Kidney tubule cell (primary cell): ENCODE data around the gene UNC5C.
A peak's percentile ranks its signal among the peaks of the same experiment; 100 is the strongest.

Experiments used
- DNase-seq: peaks from one replicate; pipeline ENCODE4 v3.0.0-alpha.2; 2018; ENCODE audit warnings: low spot score

UNC5C gene

DNA sequence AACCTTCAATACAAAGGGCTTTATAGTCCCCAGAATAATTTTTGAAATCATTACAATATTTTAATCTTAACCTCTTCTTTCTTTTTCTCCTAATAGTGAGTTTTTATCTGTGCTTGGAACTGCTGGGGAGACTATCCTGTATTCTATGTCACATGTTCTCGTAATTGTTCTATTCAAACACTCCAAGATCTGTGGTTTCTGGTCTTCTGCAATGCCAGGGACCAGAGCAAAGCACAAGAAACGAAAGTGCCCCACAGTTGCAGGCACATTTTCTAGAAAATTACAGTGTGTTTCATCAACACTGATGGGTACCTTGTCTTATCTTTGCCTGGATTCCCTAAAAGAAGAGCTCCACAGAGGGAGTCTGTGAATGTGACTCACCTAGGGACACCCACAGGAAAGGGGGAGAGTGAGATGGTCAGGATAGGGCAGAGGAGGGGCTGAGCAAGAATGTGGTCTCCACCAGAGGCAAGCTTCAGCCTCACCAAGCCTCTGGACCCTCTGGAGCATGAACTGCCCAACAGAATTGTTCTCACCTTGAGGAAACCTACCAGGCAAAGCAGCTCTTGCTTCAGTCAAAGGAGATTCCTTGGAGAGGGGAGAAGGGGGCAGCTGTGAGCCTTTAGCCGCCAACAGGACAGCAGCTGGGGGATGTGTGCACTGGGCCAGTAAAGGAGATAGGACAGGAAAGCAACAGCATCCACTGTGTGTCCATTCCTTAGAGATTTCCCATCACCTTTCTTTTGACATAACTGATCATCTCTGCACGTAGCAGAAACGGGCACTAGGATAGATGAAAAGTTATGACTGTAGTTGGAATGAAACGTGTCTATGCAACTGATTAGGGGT lies 25.9 kb downstream of the UNC5C start:
- DNase-seq: no peak

DNA sequence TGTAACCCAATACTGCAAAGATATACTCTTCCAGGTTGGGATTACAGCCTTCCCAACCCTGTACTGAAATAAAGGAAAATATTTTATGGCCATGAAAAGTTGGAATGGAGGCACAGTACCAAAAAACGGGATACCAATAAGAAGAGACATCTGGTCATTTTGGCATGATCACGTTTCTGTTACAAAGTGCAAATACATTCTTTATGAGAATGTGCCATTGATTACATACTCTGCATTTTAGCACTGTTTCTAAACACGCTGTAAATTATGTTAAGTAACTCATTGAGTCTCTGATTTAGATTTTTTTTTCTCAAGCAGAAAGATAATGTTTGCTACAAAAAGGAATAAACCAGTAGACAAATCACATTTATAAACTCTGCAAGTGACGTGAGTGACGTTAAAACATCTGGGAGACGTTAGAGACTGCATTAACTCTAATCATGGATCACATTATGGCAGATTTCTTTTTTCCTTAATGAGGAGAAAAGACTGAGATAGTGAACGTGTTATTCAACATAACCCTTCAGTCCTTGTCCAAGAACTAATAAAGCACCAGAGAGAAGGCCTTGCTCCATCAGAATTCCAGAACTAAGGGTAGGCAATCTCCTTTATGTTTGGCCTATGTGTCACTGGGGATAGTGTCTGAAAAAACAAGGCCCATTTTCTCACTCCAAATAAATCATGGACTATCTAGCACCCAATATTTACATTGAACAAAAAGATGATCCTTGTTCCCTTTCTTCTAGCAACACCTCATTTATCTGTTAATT lies 31.0 kb downstream of the UNC5C start:
- no peak for DNase-seq

DNA sequence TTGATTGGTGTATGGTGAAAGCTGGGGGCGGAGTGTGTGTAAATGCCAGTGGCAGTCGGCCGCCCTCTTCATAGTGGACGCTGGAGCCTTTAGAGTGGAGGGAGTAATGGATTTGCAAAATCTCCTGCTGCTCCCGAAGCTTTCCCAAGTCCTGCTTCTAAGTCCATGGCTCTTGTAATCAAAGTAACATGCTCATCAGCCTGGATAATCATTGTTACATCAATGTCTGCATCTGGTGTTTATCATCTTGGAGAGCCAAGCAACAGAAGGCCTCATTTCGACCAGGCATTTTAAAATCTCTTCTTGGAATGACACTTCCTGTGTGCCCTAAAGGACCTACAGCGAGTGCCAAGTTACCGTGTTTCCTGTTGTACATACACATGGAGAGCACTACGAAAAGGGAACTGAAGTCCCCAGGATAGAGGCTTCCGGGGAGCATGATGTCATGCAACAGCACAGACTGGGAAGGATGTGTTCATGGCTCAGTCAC lies 32.2 kb downstream of the UNC5C start:
- no peak for DNase-seq

DNA sequence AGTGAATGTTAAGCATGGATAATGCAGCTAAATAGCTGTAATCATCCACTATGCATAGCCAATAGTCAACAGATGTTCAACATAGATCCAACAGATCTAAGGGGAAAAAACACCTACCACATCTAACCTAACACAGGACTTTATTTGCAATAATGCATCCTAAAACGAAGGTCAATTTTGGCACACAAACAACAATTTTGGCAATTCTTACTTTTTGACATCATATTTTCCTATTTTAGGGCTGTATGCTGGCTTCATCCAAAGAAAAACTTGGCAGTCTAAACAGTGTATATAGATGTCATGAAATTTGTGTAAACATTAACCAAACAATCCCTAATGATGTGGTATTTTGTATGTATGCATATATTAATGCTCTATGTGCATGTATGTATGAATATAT lies 33.2 kb downstream of the UNC5C start:
- DNase-seq: no peak

DNA sequence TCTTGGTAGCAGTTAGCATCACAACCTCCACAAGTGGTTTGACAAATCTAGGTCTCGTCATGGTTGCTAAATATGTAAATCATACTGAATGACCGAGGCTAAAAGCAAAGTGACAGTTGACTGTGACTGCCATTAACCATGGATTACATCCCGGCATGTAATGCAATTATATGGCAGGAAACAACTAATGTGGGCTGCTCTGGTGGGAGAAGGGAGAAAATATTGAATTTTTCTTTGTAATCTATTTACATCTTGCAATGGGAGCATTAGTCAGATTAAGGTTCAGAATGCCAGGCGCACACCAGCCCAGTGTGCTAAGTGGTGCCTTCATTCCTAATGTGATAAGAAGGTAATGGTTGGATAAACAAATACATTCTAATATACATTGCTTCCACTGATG lies 35.8 kb downstream of the UNC5C start:
- no peak for DNase-seq

DNA sequence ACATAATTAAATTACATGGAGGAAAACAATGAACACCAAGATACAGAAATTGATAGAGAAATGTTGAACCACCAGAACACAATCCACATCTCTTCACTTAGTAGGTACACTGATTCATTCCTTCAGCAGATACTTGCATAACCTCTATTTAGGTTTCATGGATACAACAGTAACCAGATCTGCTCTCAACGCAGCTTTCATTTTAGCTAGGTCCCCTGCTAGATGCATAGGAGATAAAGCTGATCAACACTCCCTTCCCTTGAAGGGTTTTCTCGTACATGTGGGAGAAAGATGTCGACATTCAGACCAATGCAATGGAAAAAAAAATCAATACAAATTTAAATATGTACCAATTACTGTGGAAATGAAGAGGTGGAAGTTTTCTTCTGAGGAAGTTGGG lies 37.3 kb downstream of the UNC5C start:
- no peak for DNase-seq

DNA sequence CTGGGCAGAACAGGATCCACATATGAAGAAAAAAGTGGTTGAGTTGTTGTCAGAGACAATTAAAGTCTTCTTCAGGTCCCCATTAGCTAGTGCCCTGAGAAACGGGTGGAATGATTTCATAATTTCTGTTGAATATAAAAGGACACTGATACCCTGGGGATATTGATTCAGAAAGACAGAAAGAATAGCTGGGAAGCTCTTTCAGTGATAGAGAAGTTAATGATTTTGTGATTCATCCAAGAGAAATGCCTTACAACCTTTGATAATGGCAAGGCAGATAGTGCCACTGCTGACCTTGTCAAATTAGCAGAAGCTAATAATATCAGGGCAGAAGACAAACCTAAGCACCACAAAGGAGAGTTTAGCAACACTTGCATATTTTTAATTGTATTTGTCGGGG lies 37.9 kb downstream of the UNC5C start:
- DNase-seq: no peak

DNA sequence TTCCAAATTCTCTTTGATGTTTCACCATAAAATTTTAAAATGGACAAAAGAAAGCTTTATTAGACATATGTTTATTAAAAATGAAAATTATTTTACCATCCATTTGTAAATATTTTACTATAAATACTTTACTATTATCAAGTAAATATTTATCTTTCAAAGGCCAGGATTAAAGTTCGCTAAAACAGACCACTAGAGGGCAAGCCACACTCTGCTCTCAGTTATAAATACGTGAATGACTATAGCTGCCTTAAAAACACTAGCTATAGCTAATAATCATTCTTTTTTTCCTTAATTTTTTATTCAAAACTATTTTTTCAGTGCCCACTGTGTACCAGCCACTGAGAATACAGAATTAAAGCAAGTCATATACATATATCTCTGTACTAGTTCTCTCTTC lies 38.6 kb downstream of the UNC5C start:
- DNase-seq: peak; percentile 28

DNA sequence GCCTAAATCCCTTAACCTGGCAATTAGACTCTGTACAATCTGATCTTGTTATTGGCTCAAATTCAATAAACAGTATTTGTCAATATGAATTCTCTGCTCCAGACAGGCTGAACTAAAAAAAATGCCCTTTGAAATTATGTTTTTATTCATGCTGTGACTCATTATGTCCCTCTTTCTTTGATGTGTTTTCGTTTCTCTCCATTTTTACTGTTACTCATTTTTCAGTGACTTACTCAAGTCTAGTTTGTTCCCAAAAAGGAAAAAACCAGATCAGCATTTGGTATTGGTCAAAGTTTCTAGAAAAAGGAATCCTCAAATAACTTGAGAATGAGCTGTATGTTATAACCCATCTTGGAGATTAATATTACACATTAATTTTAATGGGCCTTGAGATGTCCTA lies 40.4 kb downstream of the UNC5C start:
- no peak for DNase-seq

DNA sequence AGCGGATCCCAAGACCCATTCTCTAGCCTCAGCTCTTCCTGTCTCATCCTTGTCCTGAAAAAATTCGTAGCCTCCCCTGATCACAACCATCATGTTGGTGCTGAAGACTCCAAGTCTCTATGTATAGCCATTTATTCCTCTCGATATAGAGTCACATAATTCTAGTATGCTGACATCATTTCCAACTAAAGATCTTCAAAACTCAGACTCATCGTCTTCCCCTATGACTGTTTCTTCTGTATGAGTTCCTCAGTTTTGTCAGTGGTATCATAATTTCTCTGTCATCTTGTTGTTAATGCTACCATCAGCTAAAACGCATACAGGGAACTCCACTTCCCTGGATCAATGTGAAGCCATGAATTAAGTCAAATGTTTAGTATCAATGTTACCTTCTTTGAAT lies 41.2 kb downstream of the UNC5C start:
- DNase-seq: no peak

DNA sequence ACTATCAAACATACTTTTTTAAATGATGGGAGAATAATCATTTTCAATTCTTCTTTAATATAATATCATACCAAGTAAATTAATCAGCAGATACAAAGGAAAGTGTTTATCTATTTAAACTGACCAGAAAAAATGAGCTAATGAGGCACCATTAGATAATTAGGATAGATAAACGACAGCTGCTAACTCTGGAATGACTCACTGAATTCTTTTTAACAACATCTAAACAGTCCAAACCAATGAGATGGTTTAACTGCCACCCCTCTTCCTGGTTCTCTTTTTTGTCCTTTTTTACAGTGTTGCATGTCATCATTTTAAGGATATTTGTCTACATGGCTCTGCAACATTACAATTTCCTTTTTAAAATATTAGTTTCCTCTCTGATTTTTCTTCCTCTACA lies 41.6 kb downstream of the UNC5C start:
- DNase-seq: no peak

DNA sequence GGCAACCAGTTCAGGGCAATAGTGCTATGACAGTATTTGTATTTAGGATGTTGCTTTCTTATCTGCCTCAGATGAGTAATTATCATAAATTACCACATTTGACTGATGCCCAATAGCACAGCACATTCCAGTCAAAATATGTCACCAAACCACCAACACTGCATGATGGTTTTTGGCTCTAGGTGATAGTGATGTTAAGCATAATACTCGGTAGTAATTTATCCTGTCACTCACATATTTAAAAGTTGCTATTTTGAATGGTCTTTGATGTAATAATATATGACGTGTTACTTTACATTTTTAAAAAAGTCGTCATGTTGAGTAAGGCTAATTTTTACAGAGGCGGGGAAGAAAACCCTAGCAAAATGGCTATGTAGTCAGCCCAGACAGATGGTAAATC lies 42.5 kb downstream of the UNC5C start:
- DNase-seq: peak; percentile 65

DNA sequence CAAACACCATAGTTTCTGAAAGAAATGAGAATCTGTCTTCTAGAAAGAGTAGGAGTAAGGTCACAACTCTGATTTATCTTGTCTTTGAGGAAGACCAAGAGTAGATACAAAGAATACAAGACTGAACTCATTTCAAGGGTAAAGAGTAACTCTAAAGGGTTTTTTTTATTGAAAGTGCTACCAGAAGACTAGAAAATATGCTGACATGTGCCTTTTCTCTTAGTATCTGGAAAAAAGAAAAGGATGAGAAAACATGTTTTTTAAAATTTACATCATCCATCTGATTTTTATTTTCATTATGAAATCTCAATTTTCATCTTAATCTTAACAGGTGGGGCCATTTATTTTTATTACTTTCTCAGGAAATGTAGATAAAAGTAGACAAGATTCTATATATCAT lies 43.0 kb downstream of the UNC5C start:
- DNase-seq: no peak

DNA sequence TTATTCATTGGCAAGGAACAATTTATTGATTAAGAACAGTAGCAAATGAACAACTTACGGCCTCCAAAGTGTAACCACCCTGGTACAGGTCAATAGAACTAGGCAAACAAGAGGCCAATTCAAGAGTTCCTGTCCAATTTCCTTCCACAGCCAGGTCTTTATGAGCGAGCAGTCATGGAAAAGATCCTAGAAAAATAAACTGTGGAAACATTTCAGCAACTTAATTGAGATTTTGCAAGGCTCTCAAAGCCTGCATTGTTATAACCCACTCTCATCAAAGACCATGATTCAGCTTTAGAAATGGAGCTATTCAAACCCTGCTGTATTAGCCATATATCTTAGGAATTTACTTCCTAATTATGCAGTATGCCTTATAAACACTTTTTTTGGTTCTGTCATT lies 43.6 kb downstream of the UNC5C start:
- peak; percentile 23 for DNase-seq

DNA sequence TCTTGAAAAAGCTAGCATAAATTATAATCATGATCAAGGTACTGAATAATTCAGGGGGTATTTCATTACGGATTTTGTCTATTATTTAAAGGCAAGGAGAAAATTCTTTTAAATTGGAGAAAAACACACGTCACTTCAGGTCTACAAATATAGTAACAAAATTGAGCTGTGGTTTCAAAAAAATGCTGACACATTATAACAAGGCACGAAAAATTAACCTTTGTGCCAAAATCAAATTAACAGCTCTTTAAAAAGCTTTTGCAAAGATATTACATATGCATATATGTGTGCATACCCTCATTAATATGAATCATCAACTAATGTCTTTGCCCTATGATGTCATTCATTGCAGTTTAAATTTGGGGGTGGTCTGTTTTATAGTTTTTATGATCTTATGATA lies 44.3 kb downstream of the UNC5C start:
- no peak for DNase-seq

DNA sequence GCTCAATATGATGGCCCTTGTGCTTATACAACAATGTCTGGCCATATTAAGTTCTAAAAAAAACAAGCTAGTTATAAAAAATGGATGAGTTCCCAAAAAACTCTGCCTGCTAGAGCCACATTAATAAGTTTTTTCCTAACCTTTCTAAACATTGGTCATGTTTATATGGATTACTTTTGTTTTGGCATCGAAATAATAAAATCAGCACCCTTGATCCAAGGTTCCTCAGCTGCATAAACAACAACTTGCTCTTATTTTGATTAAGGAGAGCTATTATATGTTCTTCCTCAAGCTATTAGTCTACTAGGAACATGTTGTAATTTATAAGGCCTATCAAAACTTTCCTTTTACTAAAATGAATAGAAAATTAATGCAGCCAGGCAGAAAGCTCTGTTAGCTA lies 48.4 kb downstream of the UNC5C start:
- no peak for DNase-seq

DNA sequence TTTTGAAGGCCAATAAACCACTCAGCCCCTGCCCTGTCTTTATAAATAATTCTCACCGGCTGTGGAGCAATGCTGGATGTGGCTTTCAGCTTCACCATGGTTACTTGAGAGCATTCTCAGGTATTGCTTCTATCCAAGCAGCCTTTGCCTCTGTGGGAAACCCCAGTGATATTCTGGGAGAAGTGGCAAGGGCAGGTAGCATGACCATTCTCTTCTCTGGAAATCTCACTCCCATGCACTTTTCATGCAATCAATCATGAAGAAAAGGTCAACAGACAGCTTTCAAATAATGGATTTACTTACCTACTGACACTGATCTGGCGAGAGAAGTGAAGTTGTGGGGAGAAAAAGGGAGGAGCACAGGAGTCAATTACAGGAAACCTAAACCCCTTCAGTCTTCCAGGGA lies 49.5 kb downstream of the UNC5C start:
- DNase-seq: no peak

DNA sequence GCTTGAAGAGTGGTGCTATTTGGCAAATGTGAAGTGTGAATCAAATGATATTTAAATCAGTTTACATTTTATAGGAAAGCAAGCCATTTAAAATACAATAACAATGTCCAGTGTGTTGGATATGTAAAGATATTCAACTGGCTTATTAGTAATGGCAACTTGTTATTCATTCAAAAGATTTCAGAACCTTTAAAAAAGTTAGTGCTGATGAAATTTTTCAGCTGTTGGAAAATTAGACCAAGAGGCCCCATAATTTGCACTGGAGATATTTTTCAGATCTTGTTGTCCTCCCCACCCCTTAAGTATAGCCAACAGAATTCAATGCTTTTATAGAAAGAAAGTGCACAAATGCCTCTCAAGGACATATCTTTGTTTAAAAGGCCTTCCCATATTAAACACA lies 54.6 kb downstream of the UNC5C start:
- no peak for DNase-seq

DNA sequence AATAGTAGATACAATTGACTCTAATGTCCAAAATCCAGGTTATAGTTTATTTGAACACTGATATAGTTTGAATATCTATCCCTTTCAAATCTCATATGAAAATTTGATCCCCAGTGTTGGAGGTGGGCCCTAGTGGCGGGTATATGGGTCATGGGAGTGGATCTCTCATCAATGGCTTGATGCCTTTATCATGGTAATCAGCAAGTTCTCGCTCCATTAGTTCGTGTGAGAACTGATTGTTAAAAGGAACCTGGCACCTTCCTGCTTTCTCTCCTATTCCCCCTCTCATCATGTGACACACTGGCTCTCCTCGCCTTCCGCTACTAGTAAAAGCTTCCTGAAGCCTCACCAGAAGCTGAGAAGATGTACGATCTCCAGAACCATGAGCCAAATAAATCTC lies 70.1 kb downstream of the UNC5C start:
- DNase-seq: no peak

DNA sequence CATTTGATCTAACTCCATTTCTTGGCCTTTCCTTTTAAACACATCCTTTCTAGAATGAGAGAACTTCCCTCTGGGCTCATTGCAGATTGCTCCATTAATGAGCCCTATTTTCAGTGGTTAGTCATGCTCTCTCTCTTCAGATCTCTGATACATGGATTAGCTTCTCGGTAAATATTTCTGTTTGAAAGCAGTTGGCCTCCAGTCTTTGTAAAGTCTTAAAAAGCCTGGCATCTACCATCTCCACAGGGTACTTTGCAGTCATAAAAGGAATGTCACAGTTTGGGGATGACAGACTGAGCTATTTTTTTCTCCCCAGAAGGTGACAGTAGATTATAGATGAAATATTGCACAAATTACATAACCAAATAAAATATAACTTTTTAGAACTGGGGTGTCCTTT lies 72.7 kb downstream of the UNC5C start:
- DNase-seq: no peak

DNA sequence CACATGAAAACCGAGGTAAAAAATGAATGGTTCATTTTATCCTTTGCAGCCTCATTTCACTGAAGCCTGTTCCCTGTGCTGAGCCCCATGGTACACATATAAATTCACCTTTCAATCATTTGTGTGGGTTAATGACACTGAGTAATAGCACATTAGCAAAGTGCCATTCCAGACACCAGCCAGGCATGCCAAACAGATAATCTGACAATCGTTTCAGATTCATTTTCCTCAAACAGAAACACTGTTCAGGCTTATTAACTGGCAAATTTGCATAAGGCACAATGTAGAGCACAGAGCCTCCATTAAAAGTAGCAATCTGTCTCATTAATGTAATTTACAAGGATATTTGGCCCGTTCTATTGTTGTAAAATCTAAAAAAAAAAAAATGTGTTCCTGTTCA lies 76.2 kb downstream of the UNC5C start:
- DNase-seq: peak; percentile 2

DNA sequence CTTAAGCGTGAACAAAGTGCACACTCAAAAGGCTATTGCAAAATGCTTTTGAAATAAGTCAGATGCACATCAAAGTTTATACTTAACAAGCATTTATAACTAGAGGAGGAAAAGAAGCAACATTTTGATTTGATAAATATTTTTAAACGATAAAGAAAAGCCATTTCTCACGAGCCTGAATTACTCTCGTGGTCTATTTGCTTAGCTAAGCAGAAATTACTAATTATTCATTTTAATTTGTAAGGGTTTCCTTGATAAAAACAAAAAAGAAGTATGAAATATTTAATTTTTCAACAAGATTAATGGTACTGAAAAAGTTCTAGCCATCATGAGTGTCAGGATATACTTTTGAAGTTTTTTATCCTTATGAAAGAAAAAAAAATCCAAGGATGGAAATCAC lies 78.2 kb downstream of the UNC5C start:
- no peak for DNase-seq

DNA sequence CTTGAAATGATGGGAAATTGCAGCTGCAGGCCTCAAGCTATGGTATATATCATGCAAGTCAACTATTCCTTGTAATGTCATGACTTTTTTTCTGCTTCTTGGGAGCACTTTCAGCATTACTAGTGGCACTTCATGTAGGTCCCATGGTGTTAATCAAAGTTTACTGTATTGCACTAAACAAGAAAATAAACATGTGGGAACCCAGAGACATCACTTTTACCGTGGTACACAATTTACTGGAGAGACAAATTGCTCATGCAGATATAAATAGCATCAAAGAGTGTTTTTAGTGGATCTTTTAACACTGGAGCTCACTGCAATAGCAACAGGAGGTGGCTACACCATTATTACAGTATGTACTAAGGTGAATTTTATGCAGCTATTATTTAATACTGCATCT lies 79.2 kb downstream of the UNC5C start:
- DNase-seq: no peak

DNA sequence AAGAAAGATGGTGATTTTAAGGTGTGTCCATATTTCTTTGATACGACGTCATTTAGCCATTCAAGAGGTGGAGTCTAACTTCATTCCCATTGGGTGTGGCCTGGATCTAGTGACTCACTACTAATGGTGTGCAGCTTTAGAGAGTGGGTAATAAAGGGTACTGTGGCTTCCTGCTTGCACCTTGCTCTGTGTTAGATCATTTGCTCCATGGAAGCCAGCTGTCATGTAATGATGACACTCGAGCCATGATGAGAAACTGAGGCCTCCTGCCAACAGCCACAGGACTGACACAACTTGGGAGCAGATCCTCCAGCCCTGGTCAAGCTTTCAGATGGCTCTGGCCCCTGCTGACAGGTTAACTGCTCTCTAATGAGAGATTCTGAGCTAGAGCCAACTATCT lies 82.0 kb downstream of the UNC5C start:
- no peak for DNase-seq
